Stimulated activated CD4-positive, alpha-beta T cell treated with anti-CD3 and anti-CD28 coated beads, TNF-alpha, amount 100 ng/mL, for 48 hours (primary cell): Measurements from ENCODE around the gene PCSK4.
"Not testable (repeated sequence)": the region's sequence is repeated elsewhere in the genome, so short reads cannot be mapped to it uniquely, and the experiment has no call there.

Source experiments
- DNase-seq, 3 donors: peaks; one replicate each; pipeline ENCODE4 v3.0.0-alpha.2; 2020; ENCODE audit warnings: low read depth in 3 of 3

PCSK4 gene

GRCh38 chr19:1487576-1488281, 2.4 kb downstream of the PCSK4 start:
- no peak for DNase-seq

DNA sequence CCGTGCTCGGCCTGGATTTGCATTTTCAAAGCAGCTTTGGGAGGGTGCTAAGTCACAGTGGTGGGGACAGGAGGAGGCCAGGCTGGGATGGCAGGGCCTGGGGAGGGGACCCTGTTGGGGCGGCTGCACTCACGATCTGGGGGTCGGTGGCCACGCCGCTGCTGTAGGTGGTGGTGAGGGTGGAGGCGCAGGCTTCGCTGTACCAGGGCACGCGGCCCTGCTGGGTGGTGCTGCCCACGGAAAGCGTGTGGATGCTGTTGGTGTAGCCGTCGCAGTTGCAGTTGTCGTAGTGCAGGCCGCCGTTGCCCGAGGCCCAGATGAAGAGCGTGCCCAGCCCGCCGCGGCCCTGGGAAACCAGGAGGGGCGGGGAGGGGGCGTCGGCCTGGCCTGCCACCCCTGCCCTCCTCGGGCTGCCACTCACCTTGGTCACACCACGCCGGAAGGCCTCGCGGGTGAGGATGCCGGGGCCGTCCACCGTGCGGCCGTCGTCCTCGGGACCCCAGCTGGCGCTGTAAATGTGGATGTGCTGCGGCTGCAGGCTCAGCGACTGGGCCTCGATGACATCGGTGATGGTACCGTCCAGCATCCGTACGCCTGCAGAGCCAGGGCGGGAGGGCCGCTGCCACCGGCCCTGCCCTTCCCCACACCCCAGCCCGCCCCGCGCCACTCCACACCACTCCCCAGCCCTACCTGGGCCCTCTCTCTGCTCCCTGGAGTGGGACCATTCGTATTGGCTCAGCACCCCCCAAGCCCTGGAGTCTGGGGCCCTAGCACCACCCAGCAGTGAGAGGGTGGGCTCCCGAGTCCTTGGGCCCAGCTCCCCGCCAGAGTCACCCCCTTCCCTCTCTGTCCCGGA, 3.2 kb downstream of the PCSK4 start:
- DNase-seq: no peak

DNA sequence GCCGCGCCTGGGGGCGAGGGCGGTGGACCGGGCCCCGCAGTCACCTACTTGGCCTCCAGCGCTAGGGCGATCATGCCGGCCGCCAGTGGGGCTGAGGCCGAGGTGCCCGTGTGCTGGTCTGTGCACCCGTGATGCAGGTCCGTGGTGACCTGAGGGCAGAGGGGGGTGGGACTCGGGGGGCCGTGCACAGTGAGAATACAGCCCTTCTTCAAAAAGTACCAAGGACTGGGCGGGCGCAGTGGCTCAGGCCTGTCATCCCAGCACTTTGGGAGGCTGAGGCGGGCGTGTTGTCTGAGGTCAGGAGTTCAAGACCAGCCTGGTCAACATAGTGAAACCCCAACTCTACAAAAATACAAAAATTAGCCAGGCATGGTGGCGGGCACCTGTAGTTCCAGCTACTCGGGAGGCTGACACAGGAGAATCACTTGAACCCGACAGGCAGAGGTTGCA, 6.1 kb downstream of the PCSK4 start:
- DNase-seq: no peak

GRCh38 chr19:1483131-1483978, 6.8 kb downstream of the PCSK4 start:
- no peak for DNase-seq

- no peak for DNase-seq
These were observed 7.6 kb downstream of the PCSK4 start for GRCh38 chr19:1482361-1483130.

DNA sequence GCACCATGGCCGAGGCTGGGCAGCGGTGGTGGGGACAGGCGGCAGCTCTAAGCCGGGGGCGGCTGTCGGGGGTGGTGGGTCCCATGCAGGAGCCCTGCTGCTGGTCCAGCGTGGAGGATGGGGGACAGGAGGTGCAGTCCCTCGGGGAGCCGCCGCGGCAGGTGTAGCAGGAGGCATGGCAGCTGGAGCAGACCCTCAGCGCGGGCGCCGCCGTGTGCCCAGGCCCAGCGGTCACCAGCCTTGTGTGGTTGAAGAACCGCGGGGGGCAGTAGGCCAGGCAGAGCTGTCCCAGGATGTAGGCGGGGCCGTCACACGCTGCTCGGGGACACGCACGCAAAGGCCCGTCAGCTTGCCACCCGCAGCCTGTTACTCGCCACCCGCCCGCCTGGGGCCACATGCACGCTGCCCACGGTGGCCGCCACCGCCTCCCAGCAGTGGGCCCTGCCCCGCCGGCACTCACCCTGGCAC, 8.2 kb downstream of the PCSK4 start:
- DNase-seq: no peak

GRCh38 chr19:1481224-1481892, 8.8 kb downstream of the PCSK4 start:
- DNase-seq: no peak

DNA sequence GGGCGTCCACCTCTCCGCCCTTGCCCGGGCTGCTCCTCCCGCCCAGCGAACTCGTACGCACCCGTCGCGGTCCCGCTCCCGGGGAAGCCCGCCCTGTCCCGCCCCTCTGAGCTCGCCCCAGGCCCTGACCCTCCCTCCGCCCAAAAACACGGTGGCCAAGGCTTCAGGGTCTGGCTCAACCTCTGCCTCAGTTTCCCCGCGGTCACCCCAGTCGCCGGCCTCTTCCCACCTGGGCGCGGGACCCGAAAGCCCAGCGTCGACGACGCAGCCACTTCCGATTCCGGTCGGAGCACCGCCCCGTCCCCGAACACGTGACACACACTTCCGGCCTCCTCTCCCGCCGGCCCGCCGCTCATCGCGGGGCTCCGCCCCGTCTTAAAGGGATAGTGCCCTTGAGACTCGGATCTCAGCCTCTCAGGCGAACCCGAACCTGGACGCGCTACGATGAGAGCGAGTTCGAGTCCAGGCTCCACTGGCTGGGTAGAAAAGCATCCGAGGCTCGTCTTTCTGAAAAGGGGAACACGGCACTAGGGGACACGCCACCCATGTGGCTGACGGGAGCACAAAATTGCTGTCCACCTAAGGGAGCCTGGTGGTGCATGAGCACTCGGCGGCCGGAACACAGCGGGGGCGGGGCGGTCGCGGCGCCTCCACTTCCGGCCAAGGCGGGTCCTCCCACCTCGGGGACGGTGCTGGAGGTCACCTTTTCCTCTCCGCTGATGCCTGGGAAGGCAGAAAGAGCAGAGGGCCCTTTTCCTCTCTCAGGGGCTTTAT, 11.0 kb downstream of the PCSK4 start, which contains the start of gene C19orf25:
Gene C19orf25 (minus strand): TSS at position 282 of the 774 bp plus-strand sequence. CDS start 312 bp downstream, outside the sequence.
- DNase-seq: peak; percentile 84 to 94 (median 89)

DNA sequence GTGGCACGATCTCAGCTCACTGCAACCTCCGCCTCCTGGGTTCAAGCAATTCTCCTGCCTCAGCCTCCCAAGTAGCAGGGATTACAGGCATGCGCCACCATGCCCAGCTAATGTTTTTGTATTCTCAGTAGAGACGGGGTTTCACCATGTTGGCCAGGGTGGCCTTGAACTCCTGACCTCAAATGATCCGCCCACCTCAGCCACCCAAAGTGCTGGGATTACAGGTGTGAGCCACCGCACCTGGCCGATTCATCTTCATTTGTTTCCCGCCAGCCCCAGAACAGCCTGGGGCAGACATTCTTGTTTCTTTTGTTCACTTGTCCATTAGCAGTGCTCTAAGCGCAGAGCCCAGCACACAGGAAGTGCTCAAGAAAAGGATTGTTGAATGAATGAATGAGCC, 13.1 kb downstream of the PCSK4 start:
- not testable (repeated sequence) for DNase-seq

- DNase-seq: no peak
These were observed 14.3 kb downstream of the PCSK4 start for GRCh38 chr19:1475751-1476437.

DNA sequence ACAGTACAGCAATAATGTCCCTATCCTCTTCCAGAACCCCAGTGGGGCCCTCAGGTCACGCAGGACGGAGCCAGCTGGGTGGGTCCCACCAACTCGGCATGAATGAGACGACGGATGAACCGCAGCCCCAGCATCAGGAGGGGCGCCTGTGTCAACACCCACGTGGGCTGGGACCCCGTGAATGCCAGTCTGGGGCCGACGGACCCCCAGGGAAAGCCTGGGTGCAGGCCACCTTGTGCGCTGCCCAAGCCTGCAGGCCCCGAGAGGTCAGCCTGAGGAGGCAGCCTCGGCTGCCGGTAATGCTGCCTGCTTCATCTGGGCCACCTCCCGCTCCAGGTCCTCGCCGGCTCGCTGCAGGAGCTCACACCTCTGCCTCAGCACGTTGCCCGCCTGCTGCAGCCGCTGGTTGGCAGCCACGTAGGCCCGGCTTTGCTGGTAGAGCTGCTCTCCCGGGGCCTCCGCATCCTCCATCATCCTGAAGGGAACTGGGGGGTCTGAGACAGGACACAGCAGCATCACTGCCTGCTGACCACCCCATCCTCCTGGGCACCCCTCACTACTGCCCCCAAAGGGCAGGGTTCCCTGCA, 15.3 kb downstream of the PCSK4 start:
- no peak for DNase-seq

DNA sequence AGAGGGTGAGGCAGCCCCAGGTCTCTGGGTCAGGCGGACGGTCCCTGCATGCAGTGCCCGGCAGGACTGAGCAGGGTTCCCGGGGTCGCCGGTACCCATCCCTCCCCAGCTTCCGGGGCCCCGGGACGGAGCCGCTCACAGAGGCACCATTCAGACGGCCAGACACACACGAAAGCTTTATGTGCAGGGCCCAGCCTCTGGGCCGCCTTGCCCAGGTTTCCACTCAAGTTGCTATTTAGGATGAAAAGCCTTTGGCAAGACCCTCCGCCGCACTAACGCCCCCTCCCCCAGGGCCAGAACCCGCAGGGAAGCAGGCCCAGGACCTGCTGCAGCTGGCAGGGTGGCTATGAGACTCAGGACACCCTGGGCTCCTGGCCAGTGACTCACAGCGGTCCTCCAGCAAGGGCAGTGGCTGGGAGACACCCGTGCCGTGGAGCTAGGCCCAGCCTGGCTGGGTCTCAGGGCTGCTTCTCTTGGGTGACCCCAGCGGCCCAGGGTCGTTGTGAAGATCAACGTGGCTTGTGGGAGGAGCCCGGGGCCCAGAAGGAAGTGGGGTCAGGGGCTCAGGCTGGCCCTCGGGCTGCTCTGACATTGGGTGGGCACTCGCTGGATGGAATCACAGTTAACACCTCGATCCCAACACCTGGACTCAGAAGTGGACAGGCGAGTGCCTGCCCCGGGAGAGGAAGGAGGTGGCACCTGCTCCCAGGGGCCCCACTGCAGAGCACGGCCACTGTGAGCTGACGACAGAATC, 16.0 kb downstream of the PCSK4 start:
- DNase-seq: no peak

DNA sequence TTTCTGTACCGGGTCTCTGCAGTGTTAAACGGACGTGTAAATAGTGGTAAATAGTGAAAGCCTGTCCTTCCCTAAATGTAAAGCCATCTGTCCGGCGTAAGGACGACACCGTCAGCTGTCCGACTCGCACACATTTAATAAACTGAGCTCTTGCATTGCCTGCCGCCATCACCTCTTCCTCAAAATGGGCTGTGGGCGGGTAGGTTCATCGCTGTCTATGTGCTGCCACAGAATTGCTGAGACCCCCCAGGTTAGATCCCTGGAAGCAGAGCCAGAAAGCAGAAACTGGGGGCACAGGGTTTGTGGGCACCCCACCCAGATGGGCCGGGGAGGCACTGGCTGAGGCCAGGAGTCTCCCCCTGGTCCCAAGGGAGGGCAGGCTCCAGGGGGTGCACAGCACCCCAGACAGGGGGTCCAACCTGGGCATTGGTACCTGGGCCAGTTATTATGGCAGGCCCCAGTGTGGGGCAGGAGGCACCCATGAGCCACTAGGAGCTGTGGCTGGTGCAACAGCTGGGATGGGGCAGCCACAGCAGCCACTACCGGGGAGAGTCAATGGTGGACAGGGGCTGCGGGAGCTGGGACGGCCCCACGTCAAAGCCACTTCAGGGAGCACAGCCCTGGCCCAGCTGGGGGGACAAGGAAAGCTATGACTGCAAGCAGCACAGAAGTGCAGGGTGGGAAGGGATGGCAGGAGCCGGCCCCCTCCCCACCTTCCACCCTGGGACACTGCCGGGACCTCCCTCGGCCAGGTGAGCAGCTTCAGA, 16.9 kb downstream of the PCSK4 start:
- DNase-seq: no peak

DNA sequence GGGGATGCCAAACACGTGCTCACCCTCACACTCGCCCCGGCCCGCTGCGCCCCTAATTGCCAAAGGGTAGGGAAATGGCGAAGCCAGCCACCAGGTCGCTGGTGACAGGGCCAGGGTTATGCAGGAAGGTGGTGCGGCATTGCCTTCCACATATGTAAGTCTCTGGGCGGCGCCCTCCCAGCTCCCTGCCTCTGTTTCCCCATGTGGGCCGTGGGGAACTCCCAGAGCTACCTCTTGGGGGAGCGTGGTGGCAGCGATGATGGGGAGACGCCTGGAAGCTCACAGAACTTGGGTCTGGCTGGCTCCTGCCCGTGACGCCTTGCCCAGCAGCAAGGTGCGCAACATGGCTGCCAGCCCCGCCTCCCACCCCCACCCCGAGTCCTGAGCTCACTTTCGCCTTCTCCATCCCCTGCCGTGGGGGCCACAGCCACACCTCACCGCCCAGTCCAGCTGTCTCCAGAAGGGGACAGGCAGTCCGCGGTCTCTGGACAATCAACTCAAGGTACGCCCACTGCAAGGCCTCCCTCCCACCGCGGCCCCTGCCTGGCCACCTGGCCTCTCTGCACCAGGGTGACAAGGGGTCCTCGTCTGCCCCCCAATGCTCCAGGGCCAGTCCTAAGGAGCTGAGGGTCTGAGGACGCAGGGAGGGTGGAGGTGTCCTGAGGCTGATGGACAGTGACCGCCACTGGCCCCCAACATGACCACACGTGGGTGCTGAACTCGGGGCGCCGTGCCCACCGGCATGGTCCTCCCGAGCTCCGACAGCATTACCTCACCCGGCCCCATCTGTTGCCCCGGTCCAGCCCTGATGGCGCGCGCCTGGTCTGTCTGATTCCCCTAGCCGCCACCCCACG, 17.7 kb downstream of the PCSK4 start:
- DNase-seq: no peak

- no peak for DNase-seq
These were observed 18.5 kb downstream of the PCSK4 start for GRCh38 chr19:1471515-1472160.

DNA sequence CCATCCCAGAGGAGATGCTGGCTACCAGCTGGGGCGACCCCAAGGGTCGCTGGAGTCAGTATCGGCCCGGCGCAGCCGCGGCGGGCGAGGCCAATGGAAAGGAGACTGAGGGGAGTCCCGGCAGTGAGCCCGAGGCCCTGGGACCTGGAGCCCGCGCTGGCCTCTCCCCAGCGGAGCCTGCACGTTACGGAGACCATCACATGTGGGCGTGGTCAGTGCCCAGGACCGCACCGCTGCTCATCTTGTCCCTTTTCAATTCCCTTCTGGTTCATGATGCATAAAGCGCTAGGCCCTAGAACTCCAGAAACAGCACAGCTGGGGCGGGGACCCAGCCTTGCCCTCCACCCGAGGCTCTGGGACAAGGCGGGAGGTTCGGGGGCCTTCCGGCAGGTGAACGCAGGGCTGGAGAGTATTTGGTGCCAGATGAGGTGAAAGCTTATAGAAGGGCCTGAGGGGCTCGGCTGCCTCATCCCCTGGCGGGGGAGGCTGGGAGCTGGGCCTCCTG, 19.1 kb downstream of the PCSK4 start:
- DNase-seq: no peak
